ENCODE data around the gene PLA2G1B. TPM values are rescaled to one million over a fixed set of nuclear protein-coding genes. Genes with fewer than 3 reads are reported as not detected.

The PLA2G1B gene
- total RNA-seq, 4 donors from 2014 or later: not detected

DNA sequence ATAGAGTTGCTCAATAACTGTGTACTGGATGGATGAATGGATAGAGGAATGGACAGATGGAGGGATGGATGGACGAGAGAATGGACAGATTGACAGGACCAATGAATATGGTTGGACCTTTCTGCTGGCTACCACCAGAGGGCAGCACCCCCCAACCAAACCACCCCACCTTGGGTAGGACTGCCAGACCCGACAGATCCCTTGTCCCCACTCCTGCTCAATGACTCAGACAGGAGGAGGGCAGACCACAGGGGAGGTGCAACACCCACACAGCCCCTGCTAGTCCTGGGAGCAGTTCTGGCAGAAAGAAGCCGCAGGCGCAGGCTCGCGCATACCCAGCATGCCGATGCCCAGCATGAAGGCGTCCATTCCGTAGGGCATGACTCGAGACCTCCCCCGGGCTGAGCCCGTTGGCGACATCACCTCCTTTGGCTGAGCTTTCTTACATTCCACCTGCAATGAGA lies 29.0 kb upstream of the PLA2G1B start:
- no peak overlapping the region for H3K27ac ChIP-seq
- WGBS, 2 donors (ENCODE audit: low coverage in 1 of 2): 0 to 43% methylated on average over 1 to 11 of the region's 13 CpGs

DNA sequence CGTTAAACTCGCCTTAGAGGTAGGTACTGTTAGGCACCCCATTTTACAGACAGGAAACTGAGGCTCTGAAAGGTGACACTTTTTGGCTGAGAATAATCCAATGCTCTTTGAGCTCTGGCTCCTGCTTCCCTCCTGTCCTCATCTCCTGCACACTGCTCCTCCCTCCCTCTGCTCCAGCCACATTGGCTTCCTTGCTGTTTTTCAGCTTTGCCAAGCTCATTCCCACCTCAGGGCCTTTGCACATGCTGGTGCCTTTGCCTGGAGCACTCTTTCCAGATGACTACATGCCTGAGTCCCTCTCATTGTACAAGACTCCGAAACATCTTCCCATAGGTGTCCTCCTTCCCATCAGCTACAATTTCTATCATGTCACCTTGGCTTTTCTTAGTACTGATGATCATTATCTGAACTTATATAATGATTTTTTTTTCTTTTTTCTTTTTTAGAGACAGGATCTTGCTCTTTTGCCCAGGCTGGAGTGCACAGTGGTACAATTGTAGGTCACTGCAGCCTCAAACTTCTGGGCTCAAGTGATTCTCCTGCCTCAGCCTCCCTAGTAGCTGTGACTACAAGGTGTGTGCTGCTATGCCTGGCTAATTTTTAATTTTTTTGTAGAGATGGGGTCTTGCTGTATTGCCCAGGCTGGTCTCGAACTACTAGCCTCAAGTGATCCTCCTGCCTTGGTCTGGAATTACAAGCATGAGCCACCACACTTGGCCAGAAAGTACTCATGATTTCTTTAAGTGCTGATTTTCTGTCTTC lies 26.2 kb upstream of the PLA2G1B start:
- Histone ChIP-seq H3K27ac (no peak overlapping the region), H3K36me3 (no peaks in the 10 kb centered on the region), H3K4me1 (peaks cover 0 to 18% (median 0%) of the 10 kb centered on the region in 3 donors), H3K27me3 (no peaks in the 10 kb centered on the region), H3K9me3 (no peaks in the 10 kb centered on the region), H3K4me3 (no peak overlapping the region)
- 88 to 91% methylated on average over 3 to 4 of the region's 4 CpGs for WGBS, 2 donors (ENCODE audit: low coverage in 1 of 2)
- ATAC-seq: no peak
- no peak for TF ChIP-seq POLR2A (IDR thresholded peaks at IDR 0.05)
- no peak for TF ChIP-seq EP300 (IDR thresholded peaks at IDR 0.05)
- TF ChIP-seq, protein P1, sequence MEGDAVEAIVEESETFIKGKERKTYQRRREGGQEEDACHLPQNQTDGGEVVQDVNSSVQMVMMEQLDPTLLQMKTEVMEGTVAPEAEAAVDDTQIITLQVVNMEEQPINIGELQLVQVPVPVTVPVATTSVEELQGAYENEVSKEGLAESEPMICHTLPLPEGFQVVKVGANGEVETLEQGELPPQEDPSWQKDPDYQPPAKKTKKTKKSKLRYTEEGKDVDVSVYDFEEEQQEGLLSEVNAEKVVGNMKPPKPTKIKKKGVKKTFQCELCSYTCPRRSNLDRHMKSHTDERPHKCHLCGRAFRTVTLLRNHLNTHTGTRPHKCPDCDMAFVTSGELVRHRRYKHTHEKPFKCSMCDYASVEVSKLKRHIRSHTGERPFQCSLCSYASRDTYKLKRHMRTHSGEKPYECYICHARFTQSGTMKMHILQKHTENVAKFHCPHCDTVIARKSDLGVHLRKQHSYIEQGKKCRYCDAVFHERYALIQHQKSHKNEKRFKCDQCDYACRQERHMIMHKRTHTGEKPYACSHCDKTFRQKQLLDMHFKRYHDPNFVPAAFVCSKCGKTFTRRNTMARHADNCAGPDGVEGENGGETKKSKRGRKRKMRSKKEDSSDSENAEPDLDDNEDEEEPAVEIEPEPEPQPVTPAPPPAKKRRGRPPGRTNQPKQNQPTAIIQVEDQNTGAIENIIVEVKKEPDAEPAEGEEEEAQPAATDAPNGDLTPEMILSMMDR (IDR thresholded peaks at IDR 0.05): no peak
- no peak for TF ChIP-seq POLR2AphosphoS5 (IDR thresholded peaks at IDR 0.05)

More for the DNA sequence above, 29.0 kb upstream of the PLA2G1B start:
- peak; percentile 84 for ATAC-seq
- Histone ChIP-seq H3K4me3 (no peak overlapping the region), H3K9me3 (no peaks in the 10 kb centered on the region), H3K4me1 (peaks cover 0 to 14% (median 0%) of the 10 kb centered on the region in 3 donors), H3K36me3 (no peaks in the 10 kb centered on the region), H3K27me3 (no peaks in the 10 kb centered on the region)
- TF ChIP-seq POLR2A (IDR thresholded peaks at IDR 0.05) (no peak), EP300 (IDR thresholded peaks at IDR 0.05) (no peak), POLR2AphosphoS5 (IDR thresholded peaks at IDR 0.05) (peak; percentile 14)
- TF ChIP-seq, protein P1 (IDR thresholded peaks at IDR 0.05): peak in 3 of 4 experiments; percentile 69 to 88 (median 81)

DNA sequence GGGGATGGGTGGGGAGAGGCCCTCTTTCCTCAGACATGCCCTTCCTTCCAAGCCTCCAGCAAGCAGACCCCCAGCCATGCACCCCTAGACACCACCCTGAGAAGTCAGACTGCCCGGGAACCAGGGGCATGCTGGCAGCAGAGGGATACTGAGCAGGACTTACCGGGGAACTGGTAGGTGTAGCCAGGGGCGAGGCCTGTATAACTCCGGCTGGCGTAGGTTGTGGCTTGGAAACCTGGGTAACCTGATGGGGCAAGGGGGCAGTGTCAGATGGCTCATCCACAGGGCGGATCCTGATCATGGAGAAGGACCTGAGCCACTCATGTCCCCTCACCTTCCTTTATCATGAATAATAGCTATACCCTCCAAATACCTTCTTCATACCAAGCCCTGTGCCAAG lies 25.6 kb upstream of the PLA2G1B start:
- ATAC-seq: no peak
- no peaks in the 10 kb centered on the region for H3K36me3 ChIP-seq
- H3K27me3 ChIP-seq: no peaks in the 10 kb centered on the region
- TF ChIP-seq, protein P1 (IDR thresholded peaks at IDR 0.05): no peak
- TF ChIP-seq POLR2A (IDR thresholded peaks at IDR 0.05): no peak
- TF ChIP-seq POLR2AphosphoS5 (IDR thresholded peaks at IDR 0.05): no peak
- TF ChIP-seq EP300 (IDR thresholded peaks at IDR 0.05): no peak
- H3K9me3 ChIP-seq: no peaks in the 10 kb centered on the region
- 91 to 100% methylated on average over 1 to 4 of the region's 6 CpGs for WGBS, 2 donors (ENCODE audit: low coverage in 1 of 2)
- no peak overlapping the region for H3K27ac ChIP-seq
- H3K4me3 ChIP-seq: no peak overlapping the region
- peaks cover 0 to 18% (median 0%) of the 10 kb centered on the region in 3 donors for H3K4me1 ChIP-seq

DNA sequence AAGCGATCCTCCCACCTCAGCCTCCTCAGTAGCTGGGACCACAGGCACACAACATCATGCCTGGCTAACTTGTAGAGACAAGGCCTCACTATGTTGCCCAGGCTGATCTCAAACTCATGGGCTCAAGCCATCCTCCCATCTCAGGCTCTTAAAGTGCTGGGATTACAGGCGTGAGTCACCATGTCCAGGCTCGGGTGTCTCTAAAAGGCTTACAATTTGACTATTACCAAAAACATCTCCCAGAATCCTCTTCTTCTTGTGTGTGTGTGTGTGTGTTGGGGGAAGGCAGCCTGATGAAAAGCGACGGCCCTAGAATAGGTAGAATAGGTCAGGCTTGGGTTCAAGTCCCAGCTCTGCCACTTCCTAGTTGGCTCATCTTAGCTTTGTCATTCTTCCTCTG lies 24.5 kb upstream of the PLA2G1B start:
- Histone ChIP-seq H3K4me3 (no peak overlapping the region), H3K27ac (no peak overlapping the region), H3K4me1 (peaks cover 0 to 18% (median 0%) of the 10 kb centered on the region in 3 donors), H3K36me3 (no peaks in the 10 kb centered on the region), H3K27me3 (no peaks in the 10 kb centered on the region), H3K9me3 (no peaks in the 10 kb centered on the region)
- ATAC-seq: no peak
- TF ChIP-seq POLR2A (IDR thresholded peaks at IDR 0.05) (no peak), POLR2AphosphoS5 (IDR thresholded peaks at IDR 0.05) (no peak), EP300 (IDR thresholded peaks at IDR 0.05) (no peak)
- TF ChIP-seq, protein P1 (IDR thresholded peaks at IDR 0.05): no peak
- 74 to 100% methylated on average over 1 to 3 of the region's 5 CpGs for WGBS, 2 donors (ENCODE audit: low coverage in 1 of 2)

Data from gastroesophageal sphincter (tissue), 4 donors.